HUES6 (cell line): ENCODE data around the gene NARF.

Experiments
- H3K27ac ChIP-seq: 2 replicates; pipeline ENCODE4 v1.7.0; 2013; ENCODE audit warnings: low read depth, mild to moderate bottlenecking, low read length, inconsistent platforms
- H3K27me3 ChIP-seq: 2 replicates; pipeline ENCODE4 v1.6.1; 2013; ENCODE audit warnings: low read length; ENCODE audit not compliant: control insufficient read depth, insufficient read depth
- H3K36me3 ChIP-seq: 2 replicates; pipeline ENCODE4 v1.6.1; 2013; ENCODE audit warnings: low read length; ENCODE audit not compliant: control insufficient read depth, insufficient read depth
- H3K4me1 ChIP-seq: 2 replicates; pipeline ENCODE4 v1.6.1; 2013; ENCODE audit warnings: low read length; ENCODE audit not compliant: control insufficient read depth, insufficient read depth
- H3K4me3 ChIP-seq: 2 replicates; pipeline ENCODE4 v1.5.1; 2013; ENCODE audit warnings: low read depth, low read length
- H3K9ac ChIP-seq: one replicate; pipeline ENCODE4 v1.6.1; 2013; ENCODE audit warnings: mild to moderate bottlenecking, low read length
- H3K9me3 ChIP-seq: 2 replicates; pipeline ENCODE4 v1.6.1; 2013; ENCODE audit warnings: low read depth, low read length; ENCODE audit not compliant: control insufficient read depth, insufficient read depth

Gene NARF

GRCh38 chr17:82461827-82462524 lies 3.4 kb downstream of the NARF start:
- Histone ChIP-seq H3K4me1 (0 out of 2 replicates have a peak, but pooled peaks cover 4% of the 10 kb centered on the region), H3K9me3 (no peaks in the 10 kb centered on the region), H3K4me3 (no peak overlapping the region), H3K27me3 (no peaks in the 10 kb centered on the region), H3K9ac (no peak overlapping the region), H3K36me3 (peaks cover 68% of the 10 kb centered on the region), H3K27ac (no peak overlapping the region)

GRCh38 chr17:82463391-82463790 lies 4.8 kb downstream of the NARF start:
- H3K4me1 ChIP-seq: no peaks in the 10 kb centered on the region
- H3K27me3 ChIP-seq: no peaks in the 10 kb centered on the region
- H3K4me3 ChIP-seq: no peak overlapping the region
- no peaks in the 10 kb centered on the region for H3K9me3 ChIP-seq
- H3K36me3 ChIP-seq: peaks cover 75% of the 10 kb centered on the region
- no peak overlapping the region for H3K9ac ChIP-seq
- H3K27ac ChIP-seq: no peak overlapping the region

DNA sequence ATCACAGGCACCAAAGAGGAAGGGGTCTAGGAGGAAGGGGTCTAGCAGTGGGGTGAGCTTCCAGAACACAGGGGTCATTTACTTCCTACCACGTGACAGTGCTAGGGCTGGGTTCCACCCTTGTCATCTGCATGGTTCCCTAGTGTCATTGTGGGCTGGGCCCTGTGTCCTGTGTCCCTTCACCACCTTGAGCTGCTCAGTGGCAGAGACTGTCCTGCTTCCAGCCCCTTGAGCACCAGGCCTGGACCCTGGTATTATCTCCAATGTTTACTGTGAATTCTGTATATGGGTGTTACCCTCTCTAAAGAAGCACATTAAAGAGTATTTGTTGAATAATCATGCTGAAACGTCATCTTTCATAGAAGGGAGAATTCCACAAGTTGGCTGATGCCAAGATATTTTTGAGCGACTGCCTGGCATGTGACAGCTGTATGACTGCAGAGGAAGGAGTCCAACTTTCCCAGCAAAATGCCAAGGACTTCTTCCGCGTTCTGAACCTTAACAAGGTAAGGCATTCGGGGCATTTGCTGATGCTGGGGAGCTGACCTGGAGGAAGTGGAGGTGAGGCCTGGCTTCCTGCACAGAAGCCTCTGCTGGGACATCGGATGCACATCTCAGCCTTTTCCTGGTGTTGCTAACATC lies 5.5 kb downstream of the NARF start:
- H3K27me3 ChIP-seq: no peaks in the 10 kb centered on the region
- H3K36me3 ChIP-seq: peaks cover 82% of the 10 kb centered on the region
- H3K4me1 ChIP-seq: no peaks in the 10 kb centered on the region
- no peak overlapping the region for H3K4me3 ChIP-seq
- H3K9ac ChIP-seq: no peak overlapping the region
- no peaks in the 10 kb centered on the region for H3K9me3 ChIP-seq
- H3K27ac ChIP-seq: no peak overlapping the region

GRCh38 chr17:82464567-82464929 lies 6.0 kb downstream of the NARF start:
- Histone ChIP-seq H3K9me3 (no peaks in the 10 kb centered on the region), H3K36me3 (peaks cover 86% of the 10 kb centered on the region), H3K27ac (no peak overlapping the region), H3K4me1 (no peaks in the 10 kb centered on the region), H3K4me3 (no peak overlapping the region), H3K9ac (no peak overlapping the region), H3K27me3 (no peaks in the 10 kb centered on the region)

DNA sequence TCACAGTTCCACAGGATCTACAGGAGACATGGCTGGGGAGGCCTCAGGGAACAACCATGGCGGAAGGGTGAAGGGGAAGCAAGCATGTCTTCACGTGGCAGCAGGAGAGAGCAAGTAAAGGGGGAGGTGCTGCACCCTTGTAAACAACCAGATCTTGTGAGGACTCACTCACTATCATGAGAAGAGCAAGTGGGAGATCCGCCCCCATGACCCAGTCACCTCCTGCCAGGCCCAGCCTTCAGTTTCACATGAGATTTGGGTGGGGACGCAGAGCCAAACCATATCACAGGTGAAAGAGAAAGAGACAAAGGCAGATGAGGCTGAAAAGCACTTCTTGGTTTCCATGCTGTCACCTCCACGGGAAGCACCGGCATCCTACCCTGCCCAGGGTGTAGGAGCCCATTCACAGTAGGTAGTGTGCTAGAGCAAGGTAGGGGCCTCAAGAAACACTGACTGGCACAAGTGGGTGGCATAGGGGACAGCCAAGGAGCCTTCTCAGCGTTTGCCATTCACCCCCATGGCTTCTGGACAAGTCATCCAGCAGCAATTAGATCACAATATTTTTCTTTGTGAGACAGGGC lies 6.6 kb downstream of the NARF start:
- no peaks in the 10 kb centered on the region for H3K27me3 ChIP-seq
- no peak overlapping the region for H3K27ac ChIP-seq
- H3K9ac ChIP-seq: no peak overlapping the region
- no peak overlapping the region for H3K4me3 ChIP-seq
- H3K9me3 ChIP-seq: no peaks in the 10 kb centered on the region
- H3K4me1 ChIP-seq: no peaks in the 10 kb centered on the region
- peaks cover 86% of the 10 kb centered on the region for H3K36me3 ChIP-seq

- Histone ChIP-seq H3K36me3 (peaks cover 68% of the 10 kb centered on the region), H3K4me1 (no peaks in the 10 kb centered on the region), H3K27me3 (no peaks in the 10 kb centered on the region), H3K9me3 (no peaks in the 10 kb centered on the region), H3K27ac (no peak overlapping the region), H3K9ac (no peak overlapping the region), H3K4me3 (no peak overlapping the region)
Observed at GRCh38 chr17:82468692-82469091, 10.2 kb downstream of the NARF start.

DNA sequence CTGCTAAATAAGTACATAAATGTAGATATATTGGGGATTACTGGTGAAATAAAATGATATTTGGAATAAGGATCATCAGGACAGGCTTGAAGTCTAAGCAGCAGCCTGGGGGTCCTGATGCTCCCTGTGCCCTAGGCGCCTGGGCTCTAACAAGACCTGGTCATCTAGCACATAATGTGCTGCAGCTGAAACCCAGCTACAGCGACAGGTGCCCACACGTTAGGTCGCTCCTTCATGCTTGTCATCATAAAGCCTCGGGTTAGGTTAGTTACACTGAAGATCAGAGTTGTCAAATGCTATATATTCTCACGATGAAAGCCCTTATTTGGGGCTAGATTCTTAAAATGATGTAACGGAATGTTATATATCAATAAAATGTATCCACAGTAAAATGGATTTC lies 11.5 kb downstream of the NARF start:
- no peak overlapping the region for H3K9ac ChIP-seq
- no peaks in the 10 kb centered on the region for H3K27me3 ChIP-seq
- no peak overlapping the region for H3K27ac ChIP-seq
- no peaks in the 10 kb centered on the region for H3K4me1 ChIP-seq
- H3K36me3 ChIP-seq: peaks cover 67% of the 10 kb centered on the region
- H3K4me3 ChIP-seq: no peak overlapping the region
- no peaks in the 10 kb centered on the region for H3K9me3 ChIP-seq

GRCh38 chr17:82474223-82475010 lies 15.9 kb downstream of the NARF start:
- Histone ChIP-seq H3K9ac (no peak overlapping the region), H3K4me1 (no peaks in the 10 kb centered on the region), H3K36me3 (peaks cover 58% of the 10 kb centered on the region), H3K27ac (no peak overlapping the region), H3K4me3 (no peak overlapping the region), H3K27me3 (no peaks in the 10 kb centered on the region), H3K9me3 (no peaks in the 10 kb centered on the region)

DNA sequence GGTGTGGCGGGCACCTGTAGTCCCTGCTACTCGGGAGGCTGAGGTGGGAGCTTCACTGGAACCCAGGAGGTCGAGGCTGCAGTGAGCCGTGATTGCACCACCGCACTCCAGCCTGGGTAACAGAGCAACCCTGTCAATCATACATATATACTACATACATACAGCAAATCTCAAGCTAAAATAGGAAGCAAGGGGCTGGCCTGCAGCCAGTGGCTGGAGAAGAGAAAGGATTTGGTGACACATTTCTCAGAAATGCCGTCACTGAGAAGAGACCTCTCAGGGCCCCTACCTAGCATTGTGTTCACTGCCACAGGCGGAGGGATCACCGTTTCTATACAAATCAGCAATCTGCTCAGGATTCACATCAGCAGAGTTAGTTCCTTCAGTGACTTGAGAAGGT lies 16.9 kb downstream of the NARF start:
- H3K9ac ChIP-seq: no peak overlapping the region
- H3K4me1 ChIP-seq: no peaks in the 10 kb centered on the region
- H3K27ac ChIP-seq: no peak overlapping the region
- H3K36me3 ChIP-seq: peaks cover 63% of the 10 kb centered on the region
- no peak overlapping the region for H3K4me3 ChIP-seq
- H3K9me3 ChIP-seq: no peaks in the 10 kb centered on the region
- H3K27me3 ChIP-seq: no peaks in the 10 kb centered on the region

DNA sequence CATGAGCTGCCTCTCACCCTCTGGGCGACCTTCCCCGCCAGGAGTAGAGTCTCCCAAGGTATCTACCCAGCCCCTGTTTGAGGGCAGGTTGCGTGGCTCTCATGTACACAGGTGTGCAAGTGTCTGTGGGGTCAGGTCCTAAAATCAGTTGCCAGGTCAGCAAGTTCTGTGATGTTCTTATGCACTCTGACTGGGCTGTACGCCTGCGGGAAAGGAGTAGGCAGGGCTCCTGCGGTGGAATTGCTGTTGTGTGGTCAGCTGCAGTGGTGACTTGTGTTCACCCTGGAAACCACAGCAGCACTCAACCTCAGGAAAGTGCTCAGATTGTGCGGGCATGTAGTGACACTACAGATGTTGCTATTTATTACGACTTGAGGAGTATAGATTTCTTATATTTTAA lies 19.4 kb downstream of the NARF start:
- H3K9ac ChIP-seq: no peak overlapping the region
- no peaks in the 10 kb centered on the region for H3K9me3 ChIP-seq
- H3K36me3 ChIP-seq: peaks cover 66% of the 10 kb centered on the region
- H3K4me1 ChIP-seq: no peaks in the 10 kb centered on the region
- no peak overlapping the region for H3K27ac ChIP-seq
- H3K4me3 ChIP-seq: no peak overlapping the region
- no peaks in the 10 kb centered on the region for H3K27me3 ChIP-seq

GRCh38 chr17:82479602-82480001 lies 21.1 kb downstream of the NARF start:
- no peak overlapping the region for H3K9ac ChIP-seq
- no peaks in the 10 kb centered on the region for H3K4me1 ChIP-seq
- H3K9me3 ChIP-seq: no peaks in the 10 kb centered on the region
- peaks cover 73% of the 10 kb centered on the region for H3K36me3 ChIP-seq
- no peaks in the 10 kb centered on the region for H3K27me3 ChIP-seq
- no peak overlapping the region for H3K4me3 ChIP-seq
- H3K27ac ChIP-seq: no peak overlapping the region
